ENCODE data around the gene MYH1.

DNA sequence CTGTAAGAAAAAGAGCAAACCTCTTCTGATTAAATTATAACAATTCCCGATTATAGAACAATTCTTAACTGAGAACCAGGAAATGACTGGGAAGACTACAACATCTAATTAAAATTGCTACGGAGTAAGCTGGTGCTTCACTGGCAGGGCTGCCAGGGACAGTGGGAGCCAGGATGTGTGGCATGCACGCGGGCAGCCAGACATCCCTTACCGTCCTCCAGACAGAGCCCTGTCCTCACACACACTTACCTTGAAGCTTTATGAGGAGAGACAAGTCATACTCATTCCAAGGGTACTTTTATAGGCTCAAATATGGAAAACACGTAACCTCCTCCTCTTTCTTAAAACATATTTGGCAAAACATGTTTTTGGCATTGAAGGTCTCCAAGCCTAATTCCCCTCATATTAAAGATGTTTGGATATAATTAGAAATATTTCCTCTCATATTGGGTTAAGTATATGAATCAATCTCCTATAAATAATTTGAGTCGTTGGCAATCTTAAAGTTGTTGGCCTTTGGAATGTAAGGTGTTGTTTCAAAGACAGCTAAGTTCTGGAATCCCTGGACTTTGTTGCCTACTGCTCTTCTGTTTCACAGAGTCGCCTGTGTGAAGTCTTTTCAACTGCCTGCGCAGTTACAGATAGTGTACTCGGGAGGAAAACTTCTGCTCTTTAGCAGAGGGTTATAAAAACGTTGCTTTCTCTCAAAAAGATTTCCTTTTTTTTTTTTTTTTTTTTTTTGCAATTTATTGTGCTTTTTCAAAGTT is at the start of gene MYH1:
- no peak for TF ChIP-seq NFIC (IDR thresholded peaks at IDR 0.05; ENCODE audit: low read depth, low read length)
- no peak for TF ChIP-seq ZBED1 (IDR thresholded peaks at IDR 0.05; ENCODE audit: borderline replicate concordance)
- no peak for TF ChIP-seq POLR2AphosphoS5 (IDR thresholded peaks at IDR 0.05; ENCODE audit: low read length)
- TF ChIP-seq, protein P1, sequence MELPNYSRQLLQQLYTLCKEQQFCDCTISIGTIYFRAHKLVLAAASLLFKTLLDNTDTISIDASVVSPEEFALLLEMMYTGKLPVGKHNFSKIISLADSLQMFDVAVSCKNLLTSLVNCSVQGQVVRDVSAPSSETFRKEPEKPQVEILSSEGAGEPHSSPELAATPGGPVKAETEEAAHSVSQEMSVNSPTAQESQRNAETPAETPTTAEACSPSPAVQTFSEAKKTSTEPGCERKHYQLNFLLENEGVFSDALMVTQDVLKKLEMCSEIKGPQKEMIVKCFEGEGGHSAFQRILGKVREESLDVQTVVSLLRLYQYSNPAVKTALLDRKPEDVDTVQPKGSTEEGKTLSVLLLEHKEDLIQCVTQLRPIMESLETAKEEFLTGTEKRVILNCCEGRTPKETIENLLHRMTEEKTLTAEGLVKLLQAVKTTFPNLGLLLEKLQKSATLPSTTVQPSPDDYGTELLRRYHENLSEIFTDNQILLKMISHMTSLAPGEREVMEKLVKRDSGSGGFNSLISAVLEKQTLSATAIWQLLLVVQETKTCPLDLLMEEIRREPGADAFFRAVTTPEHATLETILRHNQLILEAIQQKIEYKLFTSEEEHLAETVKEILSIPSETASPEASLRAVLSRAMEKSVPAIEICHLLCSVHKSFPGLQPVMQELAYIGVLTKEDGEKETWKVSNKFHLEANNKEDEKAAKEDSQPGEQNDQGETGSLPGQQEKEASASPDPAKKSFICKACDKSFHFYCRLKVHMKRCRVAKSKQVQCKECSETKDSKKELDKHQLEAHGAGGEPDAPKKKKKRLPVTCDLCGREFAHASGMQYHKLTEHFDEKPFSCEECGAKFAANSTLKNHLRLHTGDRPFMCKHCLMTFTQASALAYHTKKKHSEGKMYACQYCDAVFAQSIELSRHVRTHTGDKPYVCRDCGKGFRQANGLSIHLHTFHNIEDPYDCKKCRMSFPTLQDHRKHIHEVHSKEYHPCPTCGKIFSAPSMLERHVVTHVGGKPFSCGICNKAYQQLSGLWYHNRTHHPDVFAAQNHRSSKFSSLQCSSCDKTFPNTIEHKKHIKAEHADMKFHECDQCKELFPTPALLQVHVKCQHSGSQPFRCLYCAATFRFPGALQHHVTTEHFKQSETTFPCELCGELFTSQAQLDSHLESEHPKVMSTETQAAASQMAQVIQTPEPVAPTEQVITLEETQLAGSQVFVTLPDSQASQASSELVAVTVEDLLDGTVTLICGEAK (IDR thresholded peaks at IDR 0.05; ENCODE audit: borderline replicate concordance), result no peak
- TF ChIP-seq POLR2AphosphoS2 (IDR thresholded peaks at IDR 0.05; ENCODE audit: low read depth, low read length), result no peak
